Sciatic nerve (tissue), 2 donors: ENCODE measurements around the gene SVOP. TPM values are rescaled to one million over a fixed set of nuclear protein-coding genes. Genes with fewer than 3 reads are reported as not detected.
A peak's percentile ranks its signal among the peaks of the same experiment; 100 is the strongest.
"Not testable (repeated sequence)": the region's sequence is repeated elsewhere in the genome, so short reads cannot be mapped to it uniquely, and the experiment has no call there.

Source experiments
- ATAC-seq: fragments of 200-7000 bp; cut with Tn5 transposase; one replicate; pipeline ENCODE4 v1.9.1; 2020; ENCODE audit warnings: mild to moderate bottlenecking, moderate library complexity
- DNase-seq: peaks from one replicate; pipeline ENCODE4 v3.0.0-alpha.2; 2020; ENCODE audit warnings: low spot score
- intact Hi-C: fragments of 100-400 bp; cut with DNase I; formaldehyde crosslinking; loops from one replicate; pipeline ENCODE4 v1.14.2; 2022
- total RNA-seq: library from RNA; stranded (reverse); fragmentation: NEBNext Ultra II Directional; extraction: Animal tissue kit (Norgen Biotek cat#: 25700); gene quantifications from one replicate; pipeline ENCODE4 v1.2.1, GENCODE V29; 2021
- donor health status: DM: no; HTN: no; CAD: no.
- donor health status: DM: no; HTN: no; CAD: no.

The SVOP gene
- total RNA-seq, result not detected

- ATAC-seq (peak; percentile 70), DNase-seq (peak; percentile 77)
- intact Hi-C loops, result no loop called here
These were observed at the start of gene SVOP for GRCh38 chr12:109020796-109021380. TSS of gene SVOP (minus strand) at chr12:109021068. CDS start at chr12:109020868, 200 bp downstream.

GRCh38 chr12:109069307-109070271, 48.7 kb upstream of the SVOP start:
- ATAC-seq (no peak), DNase-seq (no peak)
- intact Hi-C loops, result no loop called here

GRCh38 chr12:109065853-109066193, 45.0 kb upstream of the SVOP start:
- no peak for DNase-seq
- ATAC-seq, result no peak
- intact Hi-C loops, result no loop called here

GRCh38 chr12:109065154-109065852, 44.4 kb upstream of the SVOP start:
- DNase-seq (no peak), ATAC-seq (no peak)
- intact Hi-C loops, result no loop called here

GRCh38 chr12:109064143-109064542, 43.3 kb upstream of the SVOP start:
- ATAC-seq, result no peak

GRCh38 chr12:109058773-109059172, 37.9 kb upstream of the SVOP start:
- ATAC-seq (no peak), DNase-seq (no peak)
- intact Hi-C loops, result no loop called here

More at GRCh38 chr12:109064143-109064542, 43.3 kb upstream of the SVOP start:
- DNase-seq, result no peak
- intact Hi-C loops, result no loop called here

GRCh38 chr12:109057376-109057775, 36.5 kb upstream of the SVOP start:
- intact Hi-C loops, result no loop called here
- DNase-seq (no peak), ATAC-seq (no peak)

- ATAC-seq (no peak), DNase-seq (no peak)
- intact Hi-C loops, result no loop called here
These were observed 36.0 kb upstream of the SVOP start for GRCh38 chr12:109056891-109057290.

GRCh38 chr12:109054520-109054919, 33.7 kb upstream of the SVOP start:
- ATAC-seq, result no peak
- DNase-seq, result no peak
- intact Hi-C loops, result no loop called here

GRCh38 chr12:109054124-109054513, 33.3 kb upstream of the SVOP start:
- ATAC-seq, intact Hi-C loops, DNase-seq: not testable (repeated sequence)

GRCh38 chr12:109053382-109054123, 32.7 kb upstream of the SVOP start:
- DNase-seq (no peak), ATAC-seq (no peak)
- intact Hi-C loops, result no loop called here

GRCh38 chr12:109052414-109053323, 31.8 kb upstream of the SVOP start, which contains the start of gene USP30:
TSS of gene USP30 (plus strand) at chr12:109052576. CDS start at chr12:109052679, 103 bp downstream.
- intact Hi-C loops, result no loop called here
- DNase-seq, result peak; percentile 92
- ATAC-seq, result peak; percentile 96

GRCh38 chr12:109052097-109052413, 31.2 kb upstream of the SVOP start:
- DNase-seq (no peak), ATAC-seq (no peak)
- intact Hi-C loops, result no loop called here

GRCh38 chr12:109049794-109050193, 28.9 kb upstream of the SVOP start:
- intact Hi-C loops, DNase-seq, ATAC-seq: not testable (repeated sequence)

- ATAC-seq, intact Hi-C loops, DNase-seq: not testable (repeated sequence)
These were observed 27.8 kb upstream of the SVOP start for GRCh38 chr12:109048706-109049105.

GRCh38 chr12:109047081-109047805, 26.4 kb upstream of the SVOP start:
- no peak for ATAC-seq
- intact Hi-C loops, result no loop called here

GRCh38 chr12:109044241-109044640, 23.4 kb upstream of the SVOP start:
- intact Hi-C loops, result no loop called here
- DNase-seq, result no peak
- ATAC-seq, result no peak

More at GRCh38 chr12:109047081-109047805, 26.4 kb upstream of the SVOP start:
- DNase-seq, result no peak
